HG03342 (cell line): ENCODE data around the gene BNIP2.
A peak's percentile ranks its signal among the peaks of the same experiment; 100 is the strongest.
"Not testable (repeated sequence)": the region's sequence is repeated elsewhere in the genome, so short reads cannot be mapped to it uniquely, and the experiment has no call there.

Experiments used
- ATAC-seq: cut with Tn5 transposase; IDR thresholded peaks from one replicate; pipeline ENCODE4 v1.9.1; 2021; ENCODE audit warnings: mild to moderate bottlenecking, moderate library complexity; ENCODE audit not compliant: unreplicated experiment

BNIP2 gene, protein sequence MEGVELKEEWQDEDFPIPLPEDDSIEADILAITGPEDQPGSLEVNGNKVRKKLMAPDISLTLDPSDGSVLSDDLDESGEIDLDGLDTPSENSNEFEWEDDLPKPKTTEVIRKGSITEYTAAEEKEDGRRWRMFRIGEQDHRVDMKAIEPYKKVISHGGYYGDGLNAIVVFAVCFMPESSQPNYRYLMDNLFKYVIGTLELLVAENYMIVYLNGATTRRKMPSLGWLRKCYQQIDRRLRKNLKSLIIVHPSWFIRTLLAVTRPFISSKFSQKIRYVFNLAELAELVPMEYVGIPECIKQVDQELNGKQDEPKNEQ

DNA sequence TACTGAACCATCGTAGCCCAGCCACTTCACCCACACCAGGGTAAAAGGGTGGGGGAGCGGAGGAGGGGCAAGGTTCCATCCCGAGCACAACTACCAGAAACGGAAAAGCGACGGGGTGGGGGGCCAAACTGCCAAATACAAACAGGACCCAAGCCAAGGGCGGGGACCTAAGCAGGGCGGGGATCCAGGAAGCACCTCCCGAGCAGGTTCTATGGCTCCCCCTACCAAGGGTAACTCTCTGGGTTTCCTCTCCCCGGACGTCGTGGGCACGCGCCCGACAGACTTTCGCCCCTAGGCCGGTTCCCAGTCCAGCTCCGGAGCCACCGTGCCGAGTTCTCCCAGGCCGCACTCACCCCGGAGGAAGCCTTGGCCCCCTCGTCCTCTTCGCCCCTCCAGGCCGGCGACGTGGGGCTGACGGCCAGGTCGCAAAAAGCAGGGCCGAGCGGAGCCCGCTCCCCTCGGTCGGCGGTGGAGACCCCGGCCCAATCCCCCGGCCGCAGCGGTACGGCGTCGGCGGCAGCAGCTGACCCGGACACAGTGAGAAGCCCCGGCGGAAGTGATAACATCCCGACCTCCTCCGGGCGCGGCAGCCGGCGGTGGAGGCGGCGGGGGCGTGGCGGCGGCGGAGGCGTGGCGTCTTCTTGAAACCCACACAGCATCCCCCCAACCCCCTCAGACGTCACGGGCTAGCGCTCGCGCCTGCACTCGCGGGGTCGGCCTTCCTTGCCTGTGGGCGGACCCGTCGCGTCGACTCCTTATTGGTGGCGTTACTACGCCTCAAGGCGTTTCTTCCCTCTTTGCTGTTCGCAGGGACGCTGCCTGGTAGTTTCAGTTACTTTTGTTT, at the start of gene BNIP2:
Gene BNIP2 (minus strand): TSS at position 539 of the 844 bp plus-strand sequence. CDS start 6,863 bp downstream, outside the sequence.
- peak; percentile 83 for ATAC-seq

DNA sequence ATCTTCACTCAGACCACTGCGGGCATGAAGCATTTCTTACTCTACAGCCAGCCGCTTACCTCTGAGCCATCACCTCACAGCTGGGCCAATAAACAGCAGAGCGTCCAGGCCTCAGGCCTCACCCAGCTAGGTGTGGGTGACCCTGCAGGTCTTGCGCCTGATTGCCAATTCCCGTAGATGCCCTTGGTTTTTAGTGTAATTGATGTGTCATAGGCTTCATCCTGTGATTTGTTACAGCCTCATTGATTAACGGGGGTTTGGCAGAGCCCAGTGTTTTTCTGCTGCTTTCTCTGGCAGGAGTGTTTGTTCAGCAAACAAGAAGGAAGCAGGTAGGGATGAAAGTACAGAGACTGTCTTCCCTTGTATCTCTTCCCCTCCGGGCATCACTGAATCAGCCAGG, 49.6 kb upstream of the BNIP2 start:
- ATAC-seq = no peak

DNA sequence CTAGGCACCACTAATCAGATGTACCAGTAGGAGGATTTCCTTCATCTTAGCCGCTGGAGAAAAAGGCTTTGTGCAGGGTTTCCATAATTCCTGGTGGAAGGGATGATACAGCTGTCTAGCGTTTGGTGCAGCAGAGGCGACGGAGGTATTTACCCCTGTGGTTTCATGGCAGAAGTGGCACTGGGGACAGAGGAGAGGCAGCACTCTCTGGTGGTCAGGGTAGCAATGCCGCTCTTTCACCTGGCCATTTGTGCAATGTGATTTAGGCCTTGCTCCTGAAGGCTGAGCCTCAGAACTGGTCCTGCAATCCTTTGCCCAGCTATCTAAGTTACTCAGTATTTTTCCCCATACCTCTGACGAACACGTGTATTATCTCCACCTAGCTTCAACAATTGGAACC, 47.1 kb upstream of the BNIP2 start:
- no peak for ATAC-seq

DNA sequence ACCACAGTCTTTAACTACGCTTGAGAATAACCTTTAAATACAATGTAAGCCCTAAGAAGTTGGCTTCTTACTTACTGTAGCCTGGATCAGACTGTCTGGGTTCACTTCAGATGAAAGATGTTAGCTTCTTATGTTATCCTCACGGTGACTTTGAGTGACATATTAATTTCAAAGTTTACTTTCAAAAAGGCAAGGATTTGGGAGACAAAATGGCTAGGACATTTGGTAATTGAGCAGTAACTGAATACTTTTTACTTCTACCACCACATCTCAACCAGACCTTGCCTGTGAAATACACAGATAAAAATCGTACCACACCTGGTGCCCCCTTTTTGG, 36.0 kb upstream of the BNIP2 start:
- ATAC-seq = no peak

DNA sequence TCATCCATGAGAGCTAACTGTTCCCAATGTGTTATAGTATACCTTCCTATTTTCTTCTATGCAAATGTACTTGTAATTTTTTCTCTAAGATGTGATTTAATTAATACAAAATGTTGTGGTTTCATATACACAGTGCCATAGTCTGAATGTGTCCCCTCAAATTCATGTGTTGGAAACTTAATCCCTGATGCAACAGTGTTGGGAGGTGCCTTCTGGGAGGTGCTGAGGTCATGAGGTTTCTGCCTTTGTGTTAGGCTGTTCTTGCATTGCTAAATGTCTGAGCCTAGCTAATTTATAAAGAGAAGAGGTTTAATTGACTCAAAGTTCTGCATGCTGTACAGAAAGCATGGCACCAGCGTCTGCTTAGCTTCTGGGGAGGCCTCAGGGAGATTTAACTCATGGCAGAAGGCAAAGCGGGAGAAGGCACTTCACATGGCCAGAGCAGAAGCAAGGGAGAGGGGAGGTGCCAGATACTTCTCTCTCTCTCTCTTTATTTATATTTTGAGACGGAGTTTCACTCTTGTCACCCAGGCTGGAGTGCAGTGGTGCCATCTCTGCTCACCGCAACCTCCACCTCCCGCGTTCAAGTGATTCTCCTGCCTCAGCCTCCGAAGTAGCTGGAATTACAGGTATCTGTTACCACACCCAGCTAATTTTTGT, 34.7 kb upstream of the BNIP2 start:
- ATAC-seq = no peak

DNA sequence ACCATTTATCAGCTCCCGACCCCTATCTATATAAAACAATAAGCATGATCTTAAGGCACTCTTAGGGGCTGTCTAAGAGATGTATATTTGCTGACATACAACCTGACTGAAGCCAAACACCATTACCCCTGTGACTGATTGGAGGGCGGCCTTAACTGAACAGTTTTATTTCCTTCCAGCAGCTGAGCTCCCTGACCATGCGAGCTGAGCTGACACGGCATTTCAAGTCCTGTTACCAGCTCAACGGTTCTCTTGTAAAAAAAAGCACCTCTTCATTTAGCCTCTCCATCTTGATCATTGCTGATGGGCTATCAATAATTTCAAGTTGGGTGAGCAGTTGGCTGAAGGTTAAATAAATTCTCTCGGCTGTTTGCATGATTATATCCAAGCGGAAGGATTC, 33.4 kb upstream of the BNIP2 start:
- no peak for ATAC-seq

DNA sequence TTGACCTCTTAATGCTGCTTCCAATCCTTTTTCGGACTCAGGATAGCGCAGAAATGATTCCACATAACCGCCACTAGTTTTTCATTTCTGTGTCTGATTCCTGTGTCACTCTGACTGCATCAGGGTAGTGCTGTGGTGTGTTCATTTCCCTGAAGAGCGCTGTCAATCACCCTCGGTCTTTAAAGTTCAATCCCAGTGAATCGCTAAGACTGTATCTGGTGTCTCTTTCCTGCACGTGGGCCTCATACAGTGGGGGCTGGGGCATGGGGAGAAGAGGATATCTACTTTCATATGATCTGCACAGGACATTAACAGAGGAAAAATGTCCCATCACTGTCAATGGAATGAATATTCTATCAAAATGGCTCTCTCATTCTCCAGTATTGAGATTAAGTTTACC, 32.9 kb upstream of the BNIP2 start:
- no peak for ATAC-seq

DNA sequence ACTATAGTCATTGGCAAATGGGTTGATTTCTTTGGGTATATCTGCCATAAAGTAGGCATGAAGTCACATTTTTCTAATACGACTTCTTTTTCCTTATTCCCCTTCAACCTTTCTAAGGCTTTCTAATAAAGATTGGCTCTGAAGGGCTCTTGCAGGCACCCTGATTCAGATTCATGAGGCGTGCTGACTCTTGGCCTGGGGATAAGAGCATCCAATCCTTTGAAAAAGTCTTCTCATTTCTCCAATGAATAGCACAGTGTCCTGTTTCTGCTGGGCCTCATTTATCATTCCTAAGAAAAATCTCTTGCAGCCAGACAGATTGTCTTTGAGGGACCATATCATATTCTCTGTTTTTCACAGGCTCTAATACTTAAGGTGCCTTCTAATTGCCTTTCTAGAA, 32.3 kb upstream of the BNIP2 start:
- no peak for ATAC-seq

DNA sequence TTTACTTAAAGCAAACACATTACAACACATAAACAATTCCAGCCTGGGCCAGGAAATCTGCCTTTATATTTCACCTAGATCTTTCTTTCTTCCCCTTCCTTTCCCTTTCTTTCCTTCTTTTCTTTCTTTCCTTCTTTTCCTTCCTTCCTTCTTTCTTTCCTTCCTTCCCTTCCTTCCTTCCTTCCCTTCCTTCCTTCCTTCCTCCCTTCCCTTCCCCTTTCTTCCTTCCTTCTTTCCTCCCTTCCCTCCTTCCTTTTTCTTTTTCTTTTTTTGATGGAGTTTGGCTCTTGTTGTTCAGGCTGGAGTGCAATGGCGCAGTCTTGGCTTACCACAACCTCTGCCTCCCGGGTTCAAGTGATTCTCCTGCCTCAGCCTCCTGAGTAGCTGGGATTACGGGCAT, 24.1 kb upstream of the BNIP2 start:
- ATAC-seq = no peak

DNA sequence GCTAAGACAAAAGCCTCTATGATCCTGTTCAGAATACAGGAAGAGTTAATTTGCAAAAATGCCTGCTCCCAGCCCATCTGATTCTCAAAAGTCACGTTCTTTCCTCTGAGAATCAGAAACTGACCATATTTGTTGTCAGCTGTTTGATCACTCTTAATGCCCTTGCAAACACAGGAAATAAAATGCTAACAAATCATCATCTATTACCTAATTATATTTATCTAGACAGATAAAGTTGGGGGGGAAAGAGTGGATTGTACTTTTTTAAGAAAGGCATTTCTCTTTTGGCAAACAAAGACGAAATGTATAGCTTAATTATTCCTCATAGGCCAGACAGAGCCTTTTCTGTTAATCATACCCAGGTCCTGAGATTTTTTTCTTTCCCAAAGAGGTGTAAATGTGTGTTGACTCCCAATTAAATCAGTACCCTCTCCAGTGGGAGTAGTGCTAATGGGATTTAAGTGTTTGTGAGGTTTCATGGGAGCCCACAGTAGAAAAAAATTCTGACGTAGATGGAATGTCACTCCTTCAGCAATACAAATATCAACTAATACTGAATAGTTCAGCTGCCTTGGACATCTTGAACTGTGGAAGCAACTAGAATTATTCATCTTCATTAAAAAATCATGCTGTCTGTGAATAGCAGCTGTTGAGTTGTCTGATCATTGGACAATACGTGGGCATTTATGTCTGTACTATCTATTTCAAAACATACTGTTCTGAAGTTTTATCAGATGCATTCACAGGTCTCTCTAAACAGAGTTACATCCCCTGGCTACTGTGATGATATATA, 22.5 kb upstream of the BNIP2 start:
- ATAC-seq = no peak

DNA sequence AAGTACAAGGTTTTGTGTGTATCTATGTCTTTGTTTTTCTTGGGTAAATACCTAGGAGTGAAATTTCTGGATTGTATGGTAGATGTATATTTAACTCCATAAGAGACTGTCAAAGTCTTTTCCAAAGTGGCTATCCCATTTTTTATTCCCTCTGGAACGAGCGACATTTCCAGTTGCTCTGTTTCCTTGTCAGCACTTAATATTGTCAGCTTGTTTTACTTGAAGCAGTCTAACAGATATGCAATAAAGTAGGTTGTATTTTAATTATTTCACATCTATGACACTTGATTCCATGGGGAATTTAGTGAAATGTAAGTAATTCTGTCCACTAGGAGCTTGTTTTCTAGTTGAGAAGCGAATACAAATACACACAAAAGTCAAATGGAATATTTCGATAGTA, 18.5 kb upstream of the BNIP2 start:
- no peak for ATAC-seq

DNA sequence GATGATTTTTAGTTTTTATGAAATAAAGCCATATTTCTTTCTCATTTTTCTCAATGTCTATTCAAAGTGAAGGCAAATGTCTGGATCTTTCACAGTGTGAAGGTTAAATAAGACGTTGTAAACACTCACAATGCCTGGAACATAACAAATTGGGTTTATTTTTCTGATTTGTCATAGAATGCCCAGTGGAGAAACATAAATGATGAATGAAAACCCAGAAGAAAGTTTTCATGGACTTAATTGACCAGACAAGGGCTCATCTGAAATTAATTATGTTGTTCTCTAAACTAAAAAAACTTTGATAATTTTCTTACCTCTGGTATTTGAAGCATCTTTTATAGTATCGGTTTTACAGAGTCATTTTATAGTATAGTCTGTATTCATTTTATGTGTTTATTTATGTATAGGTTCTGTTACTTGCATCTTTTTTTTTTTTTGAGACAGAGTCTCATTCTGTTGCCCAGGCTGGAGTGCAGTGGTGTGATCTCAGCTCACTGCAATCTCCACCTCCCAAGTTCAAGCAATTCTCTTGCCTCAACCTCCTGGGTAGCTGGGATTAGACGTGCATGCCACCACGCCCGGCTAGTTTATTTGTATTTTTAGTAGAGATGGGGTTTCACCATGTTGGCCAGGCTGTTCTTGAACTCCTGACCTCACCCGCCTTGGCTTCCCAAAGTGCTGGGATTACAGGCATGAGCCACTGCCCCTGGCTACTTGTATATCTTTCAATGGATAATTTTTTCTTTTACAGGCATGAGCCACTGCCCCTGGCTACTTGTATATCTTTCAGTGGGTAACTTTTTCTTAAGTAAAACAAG, 15.1 kb upstream of the BNIP2 start:
- no peak for ATAC-seq

DNA sequence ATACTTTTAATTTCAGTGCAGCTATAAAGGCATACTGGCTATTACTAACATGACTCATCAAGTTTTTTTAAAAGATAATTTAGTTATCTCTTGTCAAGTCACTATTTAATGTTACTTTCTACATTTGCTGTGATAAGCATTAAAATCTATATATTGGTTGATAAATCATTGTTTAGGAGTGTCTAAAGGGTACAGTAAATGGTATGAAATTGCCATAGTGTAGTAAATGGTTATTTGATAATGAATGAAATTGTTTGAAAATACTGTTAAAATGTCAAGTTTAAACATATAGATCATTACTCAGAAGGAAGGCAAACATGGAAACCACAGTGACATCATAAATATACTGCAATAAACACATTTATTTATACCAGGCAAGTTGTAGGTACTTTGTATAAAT, 13.2 kb upstream of the BNIP2 start:
- no peak for ATAC-seq

DNA sequence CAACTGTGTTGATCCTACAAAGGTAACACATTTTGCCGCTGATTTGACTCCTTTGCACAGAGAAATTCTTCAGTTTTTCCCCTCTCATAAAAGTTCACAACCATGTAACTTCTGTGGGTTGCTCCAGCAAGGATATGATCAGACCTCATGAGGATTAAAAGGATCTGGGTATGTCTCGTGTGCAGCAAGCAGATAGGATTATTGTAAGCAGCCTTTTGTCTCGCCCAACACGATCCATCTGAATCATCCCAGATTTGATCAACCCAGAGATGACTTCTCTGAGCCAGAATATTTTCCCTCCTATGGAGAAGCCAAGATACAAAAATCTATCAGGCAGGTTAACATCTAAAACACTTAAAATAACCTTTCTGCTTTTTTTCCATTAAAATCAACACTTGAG, 12.8 kb upstream of the BNIP2 start:
- ATAC-seq = no peak

DNA sequence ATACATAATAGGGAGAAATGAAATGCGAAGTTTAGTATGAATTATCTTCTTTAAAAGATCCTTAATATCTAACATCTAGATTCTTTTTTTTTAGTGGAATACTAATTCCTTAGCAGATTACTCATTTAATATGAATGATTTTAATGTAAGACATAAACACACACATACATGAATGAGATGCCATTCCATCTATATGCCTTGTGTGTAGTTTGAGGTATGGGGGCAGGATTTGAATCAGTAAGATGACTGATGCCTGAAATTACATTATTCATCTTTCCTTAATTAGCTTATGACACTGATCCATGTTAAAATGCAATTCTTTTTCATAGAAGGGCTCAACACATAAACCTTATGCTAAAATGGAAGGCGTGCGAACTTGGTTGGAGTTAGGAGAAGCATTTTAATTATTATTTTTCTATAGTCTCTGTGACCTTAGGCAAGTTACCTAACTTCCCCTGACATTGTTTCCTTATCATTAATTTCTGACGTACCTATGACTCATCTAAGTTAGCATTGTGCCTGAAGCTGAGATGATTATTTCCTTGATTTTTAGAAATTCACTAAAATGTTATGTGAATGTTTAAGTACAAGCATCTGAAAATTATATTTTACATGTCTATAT, 10.8 kb upstream of the BNIP2 start:
- no peak for ATAC-seq

DNA sequence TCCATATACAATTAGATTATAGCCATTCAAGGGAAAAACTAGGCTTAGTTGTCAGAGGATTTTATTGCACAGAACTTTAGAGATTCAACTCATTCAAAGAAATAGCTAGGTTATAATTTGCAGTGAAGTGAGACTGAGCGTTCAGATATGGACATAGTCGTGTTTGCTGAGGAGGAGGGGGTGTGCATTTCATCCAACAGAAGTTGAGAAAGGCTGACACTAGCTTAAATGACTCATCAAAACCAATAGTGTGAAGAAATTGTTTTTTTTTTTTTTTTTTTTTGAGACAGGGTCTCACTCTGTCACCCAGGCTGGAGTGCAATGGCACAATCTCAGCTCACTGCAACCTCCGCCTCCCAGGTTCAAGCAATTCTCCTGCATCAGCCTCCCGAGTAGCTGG, 8.9 kb upstream of the BNIP2 start:
- not testable (repeated sequence) for ATAC-seq

DNA sequence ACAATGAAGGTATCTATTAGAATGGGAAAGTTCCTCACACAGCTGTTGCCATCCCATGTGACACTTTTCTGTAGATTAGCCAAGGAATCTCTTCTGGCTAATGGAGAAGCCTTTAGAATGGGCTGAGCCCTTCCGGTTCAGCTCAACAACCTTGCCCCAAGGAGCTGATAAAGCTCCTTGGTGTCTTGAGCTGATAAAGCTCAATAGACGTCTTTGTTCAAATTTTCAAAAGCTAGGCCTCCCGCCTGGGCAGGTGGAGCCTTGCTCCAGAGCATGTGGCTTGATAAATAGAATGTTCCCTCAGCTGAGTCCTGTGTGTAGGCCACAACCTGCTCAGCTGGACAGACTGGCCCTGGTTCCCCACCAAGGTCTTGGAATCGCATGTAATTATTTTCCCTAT, 7.2 kb upstream of the BNIP2 start:
- ATAC-seq = no peak

DNA sequence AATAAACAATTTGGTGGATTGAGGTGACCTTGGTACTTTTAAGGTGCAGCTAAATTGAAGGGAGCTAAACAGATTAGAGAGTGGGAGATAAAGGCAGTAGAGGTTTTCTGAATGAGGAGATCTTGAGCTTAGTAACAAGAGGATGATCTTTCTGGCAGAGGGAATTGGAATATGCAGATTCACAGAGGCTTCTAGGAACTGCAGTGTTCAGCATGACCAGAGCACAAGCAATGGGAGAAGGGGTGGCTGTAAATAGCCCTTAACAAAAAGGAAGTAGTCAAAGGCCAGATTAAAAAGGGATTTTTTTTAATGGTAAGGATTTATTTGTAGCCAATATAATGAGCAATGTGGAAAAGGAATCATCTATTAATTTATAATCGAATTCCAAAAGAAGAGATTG, 5.7 kb upstream of the BNIP2 start:
- ATAC-seq = no peak

DNA sequence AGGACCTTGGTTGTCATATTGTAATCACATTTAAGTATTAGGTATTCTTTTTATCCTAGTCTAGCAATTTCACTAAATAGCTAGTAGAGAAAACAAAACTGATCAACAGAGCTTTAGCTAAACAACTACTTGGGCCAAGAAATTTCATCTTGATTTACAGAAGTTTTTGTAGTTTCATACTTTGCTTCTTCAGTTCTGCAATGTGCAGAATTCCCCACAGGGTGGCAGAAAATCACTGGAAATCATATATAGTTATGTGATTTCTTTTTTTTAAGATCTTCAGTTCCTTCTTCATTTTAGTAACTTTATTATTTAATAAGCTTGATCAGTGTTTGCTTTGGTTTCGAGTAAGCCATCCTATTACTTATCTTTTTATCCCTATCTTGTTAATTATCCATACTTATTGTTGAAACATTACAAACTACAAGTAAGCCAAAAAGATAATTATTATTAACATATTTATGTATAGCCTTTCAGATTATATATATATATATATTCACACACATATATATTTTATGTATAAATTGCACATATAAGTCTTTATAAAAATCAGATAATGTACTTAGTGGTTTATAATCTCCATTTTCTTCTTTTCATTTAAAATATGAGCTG, 2.2 kb upstream of the BNIP2 start:
- ATAC-seq = no peak
